Embryonic facial prominence (tissue), 1 donor: ENCODE measurements around the gene BCL2L14.

Source experiments
- DNase-seq: peaks from one replicate; pipeline ENCODE4 v3.0.0-alpha.2; 2016; ENCODE audit errors: extremely low spot score

BCL2L14 gene

DNA sequence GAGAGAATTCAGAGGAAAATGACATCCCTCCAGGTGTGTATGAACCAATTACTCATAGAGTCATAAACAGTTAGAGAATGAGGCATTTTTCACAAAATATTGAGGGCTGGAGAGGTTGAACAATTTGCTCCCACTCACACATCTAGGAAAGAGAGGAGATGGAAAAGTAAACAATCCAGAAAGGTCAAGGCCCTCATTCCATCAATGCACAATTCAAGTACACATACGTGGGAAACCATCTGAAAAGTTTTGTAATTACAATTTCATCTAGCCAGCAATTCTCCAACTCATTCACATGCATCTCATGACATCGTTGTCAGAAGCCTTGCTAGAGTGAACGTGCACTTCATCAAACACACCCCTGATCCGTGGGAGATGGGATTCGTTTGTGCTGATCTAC is 15.7 kb upstream of the BCL2L14 start:
- DNase-seq, result no peak

DNA sequence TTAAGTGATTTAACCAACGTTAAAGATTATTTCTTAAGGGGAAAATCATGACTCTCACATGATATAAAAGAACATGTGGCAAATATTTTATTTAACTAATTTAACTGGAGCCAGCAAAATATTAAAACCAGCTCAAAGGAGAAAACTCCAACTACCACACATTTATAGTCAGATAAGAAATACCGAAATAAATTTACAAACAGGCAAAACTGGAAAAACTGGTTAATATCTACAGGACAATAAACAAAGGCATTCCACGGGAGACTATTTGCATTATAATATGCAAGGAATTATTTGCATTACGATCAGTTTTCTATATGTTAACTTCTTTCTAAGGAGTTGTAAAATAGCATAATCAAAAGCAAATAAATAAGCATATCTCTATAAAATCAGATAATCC is 13.8 kb upstream of the BCL2L14 start:
- no peak for DNase-seq

DNA sequence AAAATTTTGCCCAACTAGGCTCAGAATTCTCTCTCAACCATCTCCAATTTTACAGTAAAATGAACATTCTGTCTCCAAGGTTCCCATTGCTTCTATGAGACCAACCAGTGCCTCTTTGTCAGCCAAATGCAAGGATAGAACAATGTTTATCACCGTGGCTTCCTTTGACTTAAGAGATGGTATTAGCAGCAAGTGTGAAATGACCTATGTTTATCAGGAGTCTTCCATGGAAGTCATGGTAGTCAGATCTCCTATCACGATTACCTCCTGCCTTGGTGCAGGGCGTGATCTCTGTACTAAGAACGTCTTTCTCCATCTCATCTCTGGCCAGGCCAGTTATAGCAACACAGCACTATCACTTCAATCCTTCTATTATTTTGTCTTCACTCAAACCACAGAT is 6.1 kb upstream of the BCL2L14 start:
- no peak for DNase-seq

DNA sequence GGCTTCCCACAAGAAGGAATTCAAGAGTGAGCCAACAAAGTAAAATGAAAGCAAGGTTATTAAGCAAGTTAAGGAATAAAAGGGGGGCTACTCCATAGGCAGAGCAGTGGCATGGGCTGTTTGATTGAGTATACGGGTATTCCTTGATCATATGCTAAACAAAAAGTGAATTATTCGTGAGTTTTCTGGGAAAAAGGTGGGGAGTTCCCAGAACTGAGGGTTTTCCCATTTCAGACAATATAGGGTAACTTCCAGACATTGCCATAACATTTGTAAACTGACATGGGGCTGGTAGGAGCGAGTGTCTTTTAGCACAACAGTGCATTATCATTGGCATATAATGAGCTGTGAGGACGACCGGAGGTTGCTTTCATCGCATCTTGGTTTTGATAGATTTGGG is 2.0 kb upstream of the BCL2L14 start:
- DNase-seq, result no peak

DNA sequence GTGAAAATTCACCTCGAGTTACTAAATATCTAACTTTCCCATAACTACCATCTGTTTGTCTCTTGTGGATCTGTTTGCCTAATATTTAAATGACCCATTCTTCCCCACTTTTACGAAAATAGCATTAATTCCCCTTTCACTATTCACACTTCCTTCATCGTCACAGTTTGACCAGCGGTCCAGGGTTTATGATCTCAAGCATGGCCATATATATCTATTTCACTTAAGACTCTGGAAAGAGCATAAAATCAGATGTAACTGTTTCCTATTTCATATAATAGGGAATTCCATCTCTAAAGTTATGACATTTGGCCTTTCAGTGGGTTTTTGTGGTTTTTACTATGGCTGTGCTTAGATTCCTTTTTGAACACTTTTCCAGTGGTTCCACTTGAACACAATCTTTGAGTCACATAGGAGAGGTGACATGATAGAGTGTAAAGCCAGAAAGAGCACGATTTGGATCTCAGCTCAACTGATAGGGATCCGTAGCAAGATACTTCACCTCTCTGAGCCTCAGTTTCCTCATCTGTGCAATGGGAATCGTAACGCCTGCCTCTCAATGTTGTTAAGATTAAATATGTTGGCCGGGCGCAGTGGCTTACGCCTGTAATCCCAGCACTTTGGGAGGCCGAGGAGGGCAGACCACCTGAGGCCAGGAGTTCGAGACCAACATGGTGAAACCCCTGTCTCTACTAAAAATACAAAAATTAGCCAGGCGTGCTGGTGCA is 754 bp upstream of the BCL2L14 start:
- DNase-seq, result no peak

DNA sequence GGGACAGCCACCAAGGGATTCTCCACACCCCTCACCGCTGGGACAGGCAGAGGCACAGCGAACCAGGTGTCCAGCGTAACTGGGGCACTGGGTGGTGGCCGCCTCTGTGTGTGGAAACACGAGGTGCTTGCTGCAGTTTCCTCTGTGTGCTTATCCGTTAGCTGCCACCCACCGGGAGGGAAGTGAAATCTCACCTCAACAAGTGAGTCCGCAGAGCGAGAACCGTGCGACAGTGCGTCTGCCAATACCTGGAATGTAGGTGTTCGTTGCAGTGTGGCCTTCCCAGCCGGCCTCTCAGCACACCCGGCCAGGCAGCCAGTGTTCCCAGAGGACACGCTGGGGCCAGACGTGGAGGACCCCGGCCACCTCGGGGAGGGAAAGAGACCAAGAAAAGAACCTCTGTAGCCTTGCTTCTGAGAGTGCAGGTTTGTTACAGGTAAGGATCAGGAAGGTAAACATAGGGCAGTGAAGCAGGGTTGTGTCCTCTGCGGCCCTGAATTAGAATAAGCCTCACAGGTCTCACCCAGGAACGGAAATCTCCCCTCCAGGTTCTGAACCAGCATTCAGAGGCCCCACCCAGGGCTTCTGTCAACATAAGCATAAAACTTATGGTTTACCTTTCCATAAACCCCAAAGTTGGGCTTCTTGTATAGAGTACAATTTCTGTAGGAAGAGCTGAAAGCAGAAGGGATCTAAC is 1.5 kb downstream of the BCL2L14 start:
- no peak for DNase-seq

DNA sequence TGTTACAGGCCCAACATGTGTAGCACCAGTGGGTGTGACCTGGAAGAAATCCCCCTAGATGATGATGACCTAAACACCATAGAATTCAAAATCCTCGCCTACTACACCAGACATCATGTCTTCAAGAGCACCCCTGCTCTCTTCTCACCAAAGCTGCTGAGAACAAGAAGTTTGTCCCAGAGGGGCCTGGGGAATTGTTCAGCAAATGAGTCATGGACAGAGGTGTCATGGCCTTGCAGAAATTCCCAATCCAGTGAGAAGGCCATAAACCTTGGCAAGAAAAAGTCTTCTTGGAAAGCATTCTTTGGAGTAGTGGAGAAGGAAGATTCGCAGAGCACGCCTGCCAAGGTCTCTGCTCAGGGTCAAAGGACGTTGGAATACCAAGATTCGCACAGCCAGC is 8.6 kb downstream of the BCL2L14 start:
- DNase-seq, result no peak

DNA sequence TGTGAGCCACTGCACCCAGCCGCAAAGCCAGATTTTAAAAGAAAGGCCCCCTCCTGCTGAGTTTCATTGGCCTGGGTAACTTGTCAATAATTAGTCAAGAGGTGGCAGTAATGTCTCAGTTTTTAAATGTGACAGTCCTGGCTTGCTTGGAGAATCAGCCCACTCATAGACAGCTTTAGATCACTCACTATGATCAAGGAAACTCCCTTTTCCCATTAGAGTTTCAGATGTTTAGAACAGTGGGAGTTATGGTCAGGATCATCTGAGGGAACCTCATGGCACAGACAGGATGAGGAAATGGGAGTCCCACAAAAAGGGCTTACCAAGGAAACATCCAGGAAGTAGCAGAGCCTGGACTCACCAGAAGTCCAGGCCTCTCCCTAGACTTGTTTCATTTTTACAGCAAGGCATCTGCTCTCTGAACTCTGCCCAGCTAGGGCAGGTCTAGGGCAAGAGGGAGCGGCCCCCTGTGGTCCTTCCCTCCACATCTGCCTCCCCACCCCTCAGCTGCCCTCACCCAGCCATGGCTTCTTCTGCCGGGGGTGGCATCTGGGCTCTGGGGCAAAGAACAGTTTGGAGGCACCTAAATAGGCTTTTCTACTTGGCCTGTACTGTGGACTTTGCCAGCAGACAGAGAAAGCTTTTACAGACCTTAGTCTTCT is 11.2 kb downstream of the BCL2L14 start:
- DNase-seq, result no peak

DNA sequence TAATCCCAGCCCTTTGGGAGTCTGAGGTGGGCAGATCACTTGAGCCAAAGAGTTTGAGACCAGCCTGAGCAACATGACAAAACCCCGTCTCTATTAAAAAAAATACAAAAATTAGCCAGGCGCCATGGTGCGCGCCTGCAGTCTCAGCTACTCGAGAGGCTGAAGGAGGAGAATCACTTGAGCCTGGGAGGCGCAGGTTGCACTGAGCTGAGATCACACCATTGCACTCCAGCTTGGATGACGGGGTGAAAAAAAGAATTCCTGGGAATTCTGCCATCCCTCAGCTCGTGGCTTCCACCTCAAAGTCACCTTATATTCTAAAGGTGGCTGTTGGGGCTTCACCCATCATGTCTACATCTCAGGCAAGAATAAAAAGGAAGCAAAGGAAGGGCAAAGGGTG is 12.9 kb downstream of the BCL2L14 start:
- DNase-seq, result no peak

DNA sequence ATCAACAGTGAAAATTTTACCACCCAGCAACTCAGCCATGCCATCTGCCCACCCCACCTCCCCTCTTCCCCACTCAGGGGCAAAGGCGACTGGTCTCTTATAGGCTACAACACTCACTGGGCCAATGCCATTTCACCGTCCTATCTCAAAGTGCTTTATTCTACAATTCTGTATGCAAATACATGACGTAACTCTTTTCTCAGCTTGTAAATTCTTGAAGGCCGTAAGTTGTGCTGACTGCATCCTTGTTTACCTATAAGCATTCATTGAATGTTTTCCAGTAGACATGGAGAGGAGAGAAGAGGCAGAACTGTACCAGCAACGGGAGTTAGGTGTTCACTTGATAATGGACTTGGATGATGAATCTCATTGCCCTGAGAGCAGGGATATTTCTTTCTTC is 15.6 kb downstream of the BCL2L14 start:
- no peak for DNase-seq

DNA sequence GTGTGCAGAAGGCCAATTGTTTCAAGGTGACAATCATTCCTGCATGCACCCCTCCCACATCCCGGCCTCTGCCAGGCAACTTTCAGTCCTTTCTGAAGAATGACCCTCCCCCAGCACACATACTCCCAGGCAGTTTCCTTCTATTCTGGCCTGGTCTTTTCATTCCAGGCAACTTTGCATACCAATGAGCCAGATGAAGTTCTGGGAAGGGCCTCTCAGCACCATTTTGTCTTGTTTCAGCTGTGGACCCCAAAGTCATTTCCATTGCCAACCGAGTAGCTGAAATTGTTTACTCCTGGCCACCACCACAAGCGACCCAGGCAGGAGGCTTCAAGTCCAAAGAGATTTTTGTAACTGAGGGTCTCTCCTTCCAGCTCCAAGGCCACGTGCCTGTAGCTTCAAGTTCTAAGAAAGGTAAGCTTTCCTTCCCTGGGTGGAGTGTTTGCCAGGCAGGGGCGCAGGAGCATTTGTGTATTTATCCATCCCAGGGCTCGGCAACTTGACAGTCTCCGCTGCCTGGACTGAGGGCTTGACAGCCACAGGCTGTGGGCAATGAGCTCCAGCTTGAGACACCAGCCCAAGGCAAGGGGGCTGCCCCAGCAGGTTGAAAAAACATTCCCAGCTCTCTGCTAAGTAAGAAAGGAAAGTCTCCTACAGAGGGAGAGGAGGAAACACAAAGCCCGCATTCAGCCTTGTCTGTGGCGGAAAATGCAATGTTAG is 16.4 kb downstream of the BCL2L14 start:
- no peak for DNase-seq

DNA sequence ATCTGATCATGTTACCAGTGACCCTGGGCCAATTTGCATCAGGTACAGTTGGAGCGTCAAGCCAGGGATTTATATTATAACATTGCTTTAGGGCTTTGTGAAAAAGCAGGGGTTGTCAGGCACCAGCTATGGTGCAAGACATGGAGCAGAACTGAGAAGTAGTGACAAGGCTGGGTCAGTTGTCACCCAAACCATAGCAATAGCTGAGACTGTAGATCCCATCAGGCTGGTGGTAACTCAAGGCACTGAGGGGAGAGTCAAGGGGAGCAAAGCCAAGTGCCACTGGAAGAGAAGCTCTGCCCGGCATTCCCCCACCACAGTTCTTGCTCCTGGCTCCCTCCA is 16.9 kb downstream of the BCL2L14 start:
- DNase-seq, result no peak

DNA sequence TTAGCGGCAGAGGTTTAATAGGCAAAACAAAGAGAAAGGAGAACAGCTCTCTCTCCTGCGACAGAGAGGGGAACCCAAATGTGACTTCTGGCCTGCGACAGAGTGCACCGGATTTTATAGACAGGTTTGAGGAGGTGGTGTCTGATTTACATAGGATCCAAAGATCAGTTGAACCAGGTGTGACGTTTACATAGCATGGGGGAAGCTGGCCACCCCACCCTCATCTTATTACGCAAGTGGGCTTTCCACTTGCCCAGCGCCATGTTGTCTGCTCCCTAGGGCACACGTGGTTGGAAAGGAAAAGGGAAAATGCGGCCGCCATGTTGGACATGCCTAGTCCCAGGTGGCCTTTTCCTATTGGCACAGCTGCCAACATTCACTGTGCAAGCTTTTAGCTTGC is 17.4 kb downstream of the BCL2L14 start:
- no peak for DNase-seq

DNA sequence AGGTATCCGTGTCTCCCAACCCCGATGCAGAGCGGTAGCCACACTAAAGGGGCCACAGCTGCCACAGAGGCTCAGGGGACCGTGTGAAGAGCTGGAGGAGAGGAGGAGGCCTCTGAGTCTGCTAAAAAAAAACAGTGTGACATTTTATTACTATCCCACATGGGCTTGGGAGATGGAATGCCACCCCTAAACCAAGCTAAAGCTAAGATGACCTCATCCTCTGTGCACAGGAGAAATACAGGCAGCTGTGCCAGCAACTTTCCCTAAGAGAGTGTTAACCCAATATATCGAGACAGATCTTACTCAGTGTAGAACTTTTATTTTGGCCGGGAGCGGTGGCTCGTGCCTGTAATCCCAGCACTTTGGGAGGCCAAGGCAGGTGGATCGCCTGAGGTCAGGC is 18.0 kb downstream of the BCL2L14 start:
- DNase-seq, result no peak

DNA sequence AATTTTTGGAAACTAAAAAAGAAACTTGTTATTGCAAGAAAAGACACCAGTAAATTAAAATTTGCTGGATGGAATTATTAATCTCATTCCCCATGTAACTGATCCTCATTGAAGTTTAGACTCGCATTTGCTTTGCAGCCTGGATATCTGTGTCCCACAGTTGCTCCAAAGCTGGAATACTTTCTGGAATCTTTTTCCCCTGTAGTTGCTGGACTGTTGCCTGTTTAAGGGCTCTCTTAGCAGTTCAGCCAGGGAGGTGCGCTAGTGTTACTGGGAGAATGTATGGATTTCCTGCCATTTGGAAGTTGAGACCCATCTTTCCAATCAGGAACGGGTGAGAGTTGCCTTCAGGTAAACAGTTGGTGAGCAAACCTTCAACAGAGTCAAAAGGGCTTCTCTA is 20.3 kb downstream of the BCL2L14 start:
- DNase-seq, result no peak

DNA sequence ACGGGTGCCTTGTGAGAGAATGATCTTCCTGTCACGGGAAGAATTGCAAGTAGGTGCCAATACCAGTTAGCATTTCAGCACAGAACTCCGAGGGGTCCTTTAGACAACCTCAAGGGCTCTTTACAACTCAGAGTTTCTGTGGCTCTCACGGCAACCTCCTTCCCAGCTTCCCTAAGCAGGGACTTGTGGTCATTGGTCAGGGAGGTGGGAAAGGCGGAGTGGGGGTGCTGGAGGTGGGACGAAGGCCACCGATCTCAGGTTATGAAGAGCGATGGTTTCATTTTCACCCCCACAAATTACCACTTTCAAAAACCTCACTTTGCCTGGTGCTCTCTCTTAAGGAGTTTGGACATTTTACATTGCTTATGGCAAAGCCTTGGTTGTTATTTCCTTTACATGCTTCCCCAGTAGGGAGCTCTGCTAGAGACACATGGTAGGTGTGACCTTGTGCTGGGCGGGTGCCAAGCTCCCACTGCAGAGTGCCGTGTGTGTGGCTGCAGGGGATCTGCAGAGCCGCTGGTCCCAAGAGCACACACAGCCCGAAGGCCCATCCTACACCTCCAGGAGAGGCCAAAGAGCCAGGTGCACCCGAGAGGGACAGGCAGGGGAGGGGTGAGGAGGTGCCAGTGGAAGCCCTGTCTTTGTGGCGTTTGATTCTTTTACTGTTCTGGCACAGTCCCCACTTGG is 21.4 kb downstream of the BCL2L14 start:
- DNase-seq, result no peak

DNA sequence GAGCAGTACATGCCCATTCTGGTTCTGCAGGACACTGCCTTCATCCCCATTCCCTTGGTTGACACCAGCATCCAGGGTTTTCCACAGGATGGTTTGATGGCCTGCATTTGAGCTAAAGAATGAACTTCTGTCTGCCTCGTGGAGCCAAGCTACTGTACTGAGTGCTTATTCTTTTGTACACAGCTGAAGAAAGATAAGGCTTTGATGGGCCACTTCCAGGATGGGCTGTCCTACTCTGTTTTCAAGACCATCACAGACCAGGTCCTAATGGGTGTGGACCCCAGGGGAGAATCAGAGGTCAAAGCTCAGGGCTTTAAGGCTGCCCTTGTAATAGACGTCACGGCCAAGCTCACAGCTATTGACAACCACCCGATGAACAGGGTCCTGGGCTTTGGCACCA is 23.7 kb downstream of the BCL2L14 start:
- DNase-seq, result no peak

DNA sequence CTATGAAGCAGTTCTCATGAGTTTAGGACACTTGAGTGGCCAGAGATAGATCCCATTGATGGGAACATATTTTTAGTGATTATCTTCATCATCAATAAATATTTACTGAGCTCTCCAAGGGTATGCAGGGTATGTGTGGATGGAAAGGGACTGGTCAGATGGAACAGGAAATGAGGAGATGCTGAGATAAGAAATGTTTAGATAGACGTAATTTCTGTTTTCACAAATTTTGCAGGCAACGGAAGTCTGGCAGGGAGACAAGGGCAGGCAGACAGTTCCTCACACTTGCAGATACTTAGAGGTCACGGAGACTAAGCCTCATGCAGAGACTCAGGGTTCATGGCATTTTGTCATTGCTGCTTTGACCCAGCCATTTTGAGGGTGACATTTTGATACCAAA is 24.3 kb downstream of the BCL2L14 start:
- no peak for DNase-seq

DNA sequence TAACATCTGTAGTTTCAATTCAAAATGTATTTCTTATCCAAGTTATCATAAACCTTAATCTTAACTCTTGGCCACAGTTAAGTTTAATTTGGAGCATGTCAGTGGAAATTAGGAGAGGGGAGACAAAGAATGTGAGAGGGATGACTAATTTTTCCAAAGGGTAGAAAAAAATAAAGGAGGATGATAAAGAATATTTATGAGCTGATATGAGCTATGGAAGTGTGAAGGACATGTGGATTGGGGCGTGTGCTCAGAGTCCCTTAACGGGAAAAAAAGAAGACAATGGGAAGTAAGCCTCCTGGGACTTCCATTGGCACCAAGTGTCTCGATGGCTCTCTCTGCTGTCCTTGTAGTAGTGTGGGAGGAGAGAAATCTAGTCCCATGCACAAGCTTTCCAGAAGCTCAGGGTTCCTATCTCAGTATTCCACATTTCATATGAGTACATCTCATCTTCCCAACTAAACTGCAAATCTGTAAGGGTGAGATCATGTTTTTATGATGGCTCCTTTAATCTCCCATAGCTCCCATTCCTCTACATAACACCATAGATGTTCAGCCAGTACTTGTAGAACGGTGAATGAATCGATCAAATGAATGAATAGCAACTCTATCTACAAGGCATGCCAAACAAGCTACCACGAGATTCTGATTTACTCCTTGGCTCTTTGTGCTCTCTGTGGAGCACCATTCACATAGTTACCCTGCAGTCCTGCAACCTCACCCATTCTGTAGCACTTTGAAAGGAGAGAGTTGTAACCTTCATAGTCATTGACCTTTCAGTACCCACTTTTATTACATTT is 27.4 kb downstream of the BCL2L14 start:
- DNase-seq, result no peak

DNA sequence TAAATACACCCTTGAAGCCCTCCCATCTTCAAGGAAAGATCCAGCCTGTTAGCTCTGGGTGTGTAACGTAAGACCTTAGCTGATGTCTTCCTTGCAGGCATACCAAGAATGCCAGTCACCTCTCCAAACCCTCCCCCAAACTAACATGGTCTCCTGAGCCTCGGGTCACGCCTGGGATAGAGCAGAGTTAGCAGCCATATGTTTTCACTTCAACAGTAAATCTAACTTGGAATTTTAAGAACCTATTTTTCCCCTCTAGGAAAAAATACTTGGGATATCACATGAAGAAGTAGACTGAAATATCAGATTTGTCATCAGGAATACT is 27.9 kb downstream of the BCL2L14 start:
- no peak for DNase-seq

DNA sequence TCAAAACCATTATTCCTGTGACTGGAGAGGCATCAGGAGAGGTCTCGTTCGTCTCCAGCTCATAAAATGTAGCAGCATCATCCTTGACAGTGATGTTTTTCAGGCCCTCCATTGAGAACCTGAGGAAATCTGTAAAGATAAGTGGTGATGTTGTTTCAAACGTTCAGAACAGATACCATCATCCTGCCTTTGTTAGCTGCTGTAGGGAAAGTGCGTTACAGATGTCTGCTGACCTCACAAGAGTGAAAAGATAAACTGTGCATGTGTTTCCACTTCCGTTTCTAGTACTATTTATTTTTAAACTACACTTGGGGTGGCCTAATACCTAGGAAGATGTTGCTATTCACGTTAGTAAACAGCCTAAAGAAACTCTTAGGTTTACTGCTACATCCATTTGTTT is 28.4 kb downstream of the BCL2L14 start:
- no peak for DNase-seq
